ENCODE data around the gene GZF1.
"Not testable (repeated sequence)": the region's sequence is repeated elsewhere in the genome, so short reads cannot be mapped to it uniquely, and the experiment has no call there.

GZF1 gene

GRCh38 chr20:23347791-23348190 lies 14.2 kb upstream of the GZF1 start:
- no peak for DNase-seq

DNA sequence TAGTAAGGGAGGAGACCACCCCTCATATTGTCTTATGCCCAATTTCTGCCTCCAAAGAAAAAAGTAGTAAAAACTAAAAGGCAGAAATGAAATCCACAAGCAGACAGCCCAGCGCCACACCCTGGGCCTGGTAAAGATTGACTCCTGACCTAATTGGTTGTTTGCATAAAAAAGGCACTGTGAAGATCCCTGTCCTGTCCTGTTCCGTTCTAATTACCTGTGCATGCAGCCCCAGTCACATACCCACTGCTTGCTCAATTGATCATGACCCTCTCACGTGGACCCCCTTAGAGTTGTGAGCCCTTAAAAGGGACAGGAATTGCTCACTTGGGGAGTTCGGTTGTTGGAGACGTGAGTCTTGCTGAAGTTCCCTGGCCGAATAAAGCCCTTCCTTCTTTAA lies 13.5 kb upstream of the GZF1 start:
- DNase-seq, result not testable (repeated sequence)

DNA sequence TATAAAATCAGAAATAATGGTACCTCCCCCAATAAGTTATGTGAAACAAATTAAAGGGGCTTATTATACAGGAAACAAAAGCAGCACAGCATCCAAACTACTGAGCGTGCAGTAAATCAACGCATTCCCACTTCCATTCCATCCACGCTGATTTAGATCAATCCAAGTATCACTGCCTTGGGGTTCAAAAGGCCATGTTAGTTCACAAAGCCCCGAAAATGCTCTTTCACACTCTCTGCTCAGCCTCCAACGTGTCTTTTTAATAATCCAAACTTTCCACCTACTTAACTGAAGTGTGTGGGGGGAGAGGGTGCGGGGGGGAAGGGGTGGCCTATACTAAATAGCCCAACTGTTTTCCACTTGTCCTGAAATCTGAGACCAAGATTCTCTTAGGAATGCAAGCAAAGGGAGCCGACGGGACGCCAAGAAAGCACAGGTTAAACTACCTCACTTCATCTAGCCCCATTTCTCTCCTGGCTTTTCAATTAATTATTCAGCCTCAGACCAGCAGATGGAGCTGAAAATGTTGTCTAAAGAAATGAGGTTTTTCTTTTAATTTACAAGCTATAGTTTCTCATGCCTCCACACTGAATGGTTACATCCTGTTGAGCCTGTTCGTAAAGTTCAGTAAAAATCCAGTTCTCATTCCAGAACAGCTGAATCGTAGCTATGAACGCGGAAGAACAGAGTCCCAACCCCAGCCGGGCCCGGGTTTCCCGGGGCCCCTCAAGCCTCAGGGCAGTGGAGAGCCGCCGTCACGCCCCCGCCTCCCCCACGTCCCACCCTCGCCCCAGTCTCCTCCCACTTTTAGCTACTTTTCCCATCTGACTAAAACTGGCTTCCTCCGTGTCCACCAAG lies 12.4 kb upstream of the GZF1 start:
- DNase-seq, result peak; percentile 86

DNA sequence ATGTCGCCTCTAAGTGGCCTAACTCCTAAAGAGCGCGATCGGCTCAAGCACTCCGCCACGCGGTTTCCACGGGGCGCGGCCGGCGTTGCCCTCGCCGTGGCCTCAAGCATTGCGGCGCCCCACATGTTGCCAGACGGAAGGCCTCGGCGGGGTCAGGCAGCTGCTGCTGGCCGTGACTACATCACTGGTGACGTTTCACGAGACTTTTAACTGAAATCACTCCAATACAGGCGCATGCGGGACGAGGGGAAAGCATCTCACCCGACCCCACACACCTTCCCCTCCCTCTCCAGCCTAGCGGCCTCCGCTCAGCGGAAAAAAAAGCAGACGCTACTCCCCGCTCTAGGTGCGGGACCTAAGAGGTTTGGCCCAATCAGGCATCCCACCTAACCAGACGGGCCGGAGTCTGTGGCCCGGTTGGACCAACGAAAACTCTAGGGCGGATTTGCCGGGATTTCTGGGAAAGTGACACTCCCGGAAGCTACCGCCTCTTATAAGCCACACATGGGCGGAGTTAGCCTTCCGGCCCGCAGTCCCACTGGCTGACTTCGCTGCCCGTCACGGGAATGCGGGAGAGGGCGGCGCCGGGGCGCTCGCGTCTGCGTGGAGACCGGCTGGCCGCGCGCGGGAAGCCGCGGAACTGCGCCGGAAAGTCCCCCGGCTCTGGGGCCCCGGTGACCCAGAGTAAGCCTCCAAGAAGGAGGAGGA lies 11.6 kb upstream of the GZF1 start, which contains the start of gene NXT1:
Gene NXT1 (plus strand): TSS at position 596 of the 708 bp plus-strand sequence. CDS start 3,251 bp downstream, outside the sequence.
- peak; percentile 99 for DNase-seq

DNA sequence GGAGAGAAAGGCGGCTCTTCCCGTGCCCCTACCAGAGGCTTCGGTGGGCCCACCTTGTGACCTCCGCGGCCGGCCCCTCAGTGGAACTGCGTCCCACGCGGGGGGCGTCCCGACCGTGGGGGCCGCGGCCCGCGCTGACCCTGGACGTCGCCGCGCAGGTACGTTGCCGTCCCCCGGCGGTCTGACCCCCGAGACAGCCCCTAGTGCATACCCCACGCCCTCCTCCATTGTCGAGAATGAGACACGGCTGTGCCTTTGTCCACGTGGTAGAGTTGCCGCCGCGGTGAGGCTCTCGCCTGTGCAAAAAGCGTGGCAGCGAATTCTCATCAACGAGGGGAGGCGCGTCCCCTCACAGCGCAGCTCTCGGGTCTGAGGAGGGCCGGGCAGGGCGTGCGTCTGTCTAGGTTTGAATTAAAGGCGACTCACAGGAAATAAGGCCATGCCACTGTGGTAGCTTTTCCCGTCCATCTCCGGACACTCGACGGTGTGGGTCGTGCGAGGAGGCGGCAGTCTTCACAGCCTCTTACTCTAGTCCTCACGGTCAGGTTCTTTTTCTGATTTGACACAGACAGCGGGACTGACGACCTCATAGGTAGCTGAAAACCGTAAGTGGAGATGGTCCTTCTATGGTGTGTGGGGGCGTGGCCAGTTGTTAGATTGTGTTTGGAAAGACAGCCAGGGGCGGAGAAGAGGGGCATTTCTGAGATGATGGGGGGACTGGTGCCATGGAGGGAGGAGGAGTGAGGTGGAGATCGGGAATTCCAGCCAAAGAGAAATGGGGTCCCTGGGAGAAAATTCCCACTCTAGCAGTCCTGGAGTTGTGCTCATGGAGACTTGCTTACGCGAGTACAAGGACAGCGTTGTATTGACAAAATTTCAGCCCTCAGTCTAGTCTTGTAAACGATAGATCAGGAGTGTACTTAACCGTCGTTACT lies 10.8 kb upstream of the GZF1 start:
- peak; percentile 73 for DNase-seq

DNA sequence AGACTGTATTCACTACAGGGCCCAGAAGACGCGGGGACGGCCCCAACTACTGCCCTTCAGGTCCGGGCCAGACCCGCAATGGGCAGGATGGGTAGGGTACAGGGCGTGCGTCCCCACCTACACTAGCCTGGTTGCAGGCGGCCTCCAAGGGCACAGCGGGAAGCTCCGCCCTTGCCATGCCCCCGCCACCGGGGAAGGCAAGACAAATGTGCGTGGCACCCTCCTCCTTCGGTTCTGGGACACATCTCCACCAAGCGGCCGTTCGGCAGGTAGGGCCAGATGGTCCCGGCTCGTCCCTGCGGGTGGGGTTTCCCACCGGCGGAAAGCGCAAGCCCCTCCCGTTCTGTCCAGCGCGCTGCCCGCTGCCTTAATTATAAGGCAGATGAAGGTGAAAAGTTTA lies 5.8 kb upstream of the GZF1 start:
- DNase-seq, result no peak

GRCh38 chr20:23357767-23358562 lies 4.0 kb upstream of the GZF1 start:
- DNase-seq, result peak; percentile 100

- no peak for DNase-seq
Measured at GRCh38 chr20:23358563-23358906, 3.4 kb upstream of the GZF1 start.

DNA sequence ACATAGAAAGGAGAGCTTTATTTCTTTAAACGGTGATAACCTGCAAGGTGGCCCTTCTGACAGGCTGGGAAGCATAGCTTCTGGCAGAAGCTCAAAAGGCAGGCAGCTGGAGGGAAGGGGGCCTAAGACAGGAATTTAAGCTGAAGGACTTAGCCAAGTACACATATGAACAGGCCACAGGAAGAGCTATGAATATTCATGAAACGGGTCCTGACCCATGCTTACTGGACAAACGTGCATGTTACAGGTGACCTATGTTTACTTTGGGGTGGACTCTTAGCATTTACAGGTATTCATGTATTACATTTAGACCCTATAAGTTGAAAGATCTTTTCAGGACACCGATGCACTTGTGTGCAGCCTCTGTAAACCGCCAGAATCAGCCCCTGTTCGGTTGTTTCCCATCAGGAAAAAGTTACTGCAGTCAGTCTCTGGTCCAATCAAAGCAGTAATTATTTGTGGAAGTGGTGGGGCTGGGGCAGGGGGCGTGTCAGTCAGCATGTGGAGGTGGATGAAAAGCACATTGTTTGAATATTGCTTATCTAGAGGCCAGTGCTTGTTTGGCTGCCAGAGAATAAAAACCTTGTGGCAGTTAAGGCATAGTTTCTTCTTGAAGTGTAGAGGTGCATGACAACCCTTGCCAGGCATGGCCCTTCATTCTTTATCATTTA lies 2.9 kb upstream of the GZF1 start:
- DNase-seq, result no peak

DNA sequence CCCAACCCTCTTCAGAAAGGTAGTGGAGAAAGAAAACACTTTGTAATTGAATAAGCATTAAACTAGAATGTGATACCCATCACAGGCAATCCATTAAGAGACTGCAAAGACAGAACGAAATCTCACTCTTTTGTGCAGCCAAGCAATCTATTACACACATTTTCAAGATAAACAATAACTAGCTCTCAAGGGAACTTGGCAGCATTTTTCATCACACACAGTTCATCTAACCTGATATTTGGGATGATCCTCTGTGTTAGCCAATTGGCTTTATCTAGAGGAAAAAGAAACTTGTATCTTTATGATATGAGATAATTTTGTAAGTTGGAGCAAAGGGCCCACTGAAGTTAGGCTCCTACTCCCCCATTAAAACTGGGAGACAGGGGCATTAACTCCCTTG lies 1.5 kb upstream of the GZF1 start:
- DNase-seq, result no peak

GRCh38 chr20:23361119-23361475 lies 885 bp upstream of the GZF1 start:
- peak; percentile 57 for DNase-seq

GRCh38 chr20:23362392-23363256 lies 642 bp downstream of the GZF1 start:
- DNase-seq, result peak; percentile 62

DNA sequence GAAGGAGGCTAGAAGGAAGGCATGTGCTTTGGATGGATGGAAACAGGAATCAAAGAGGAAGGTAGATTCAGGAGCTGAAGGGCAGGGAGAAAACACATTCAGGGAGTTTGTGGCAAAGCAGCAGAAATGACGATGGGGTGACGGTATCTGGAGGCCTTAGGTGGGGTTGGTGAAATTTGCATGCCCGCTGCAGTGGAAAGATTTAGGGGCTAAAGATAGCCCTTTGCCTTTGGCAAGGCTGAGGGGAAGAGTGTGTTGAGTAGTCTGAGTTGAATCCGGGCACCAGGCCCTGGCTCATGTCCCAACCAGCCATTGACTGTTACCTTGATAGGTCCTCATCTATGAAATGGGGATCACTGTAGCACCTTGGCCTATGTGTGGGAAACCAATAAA lies 1.3 kb downstream of the GZF1 start:
- no peak for DNase-seq

GRCh38 chr20:23365390-23366165 lies 3.6 kb downstream of the GZF1 start:
- DNase-seq, result no peak

- no peak for DNase-seq
Measured at GRCh38 chr20:23366384-23366783, 4.4 kb downstream of the GZF1 start.

- no peak for DNase-seq
Measured at GRCh38 chr20:23367770-23368169, 5.8 kb downstream of the GZF1 start.

DNA sequence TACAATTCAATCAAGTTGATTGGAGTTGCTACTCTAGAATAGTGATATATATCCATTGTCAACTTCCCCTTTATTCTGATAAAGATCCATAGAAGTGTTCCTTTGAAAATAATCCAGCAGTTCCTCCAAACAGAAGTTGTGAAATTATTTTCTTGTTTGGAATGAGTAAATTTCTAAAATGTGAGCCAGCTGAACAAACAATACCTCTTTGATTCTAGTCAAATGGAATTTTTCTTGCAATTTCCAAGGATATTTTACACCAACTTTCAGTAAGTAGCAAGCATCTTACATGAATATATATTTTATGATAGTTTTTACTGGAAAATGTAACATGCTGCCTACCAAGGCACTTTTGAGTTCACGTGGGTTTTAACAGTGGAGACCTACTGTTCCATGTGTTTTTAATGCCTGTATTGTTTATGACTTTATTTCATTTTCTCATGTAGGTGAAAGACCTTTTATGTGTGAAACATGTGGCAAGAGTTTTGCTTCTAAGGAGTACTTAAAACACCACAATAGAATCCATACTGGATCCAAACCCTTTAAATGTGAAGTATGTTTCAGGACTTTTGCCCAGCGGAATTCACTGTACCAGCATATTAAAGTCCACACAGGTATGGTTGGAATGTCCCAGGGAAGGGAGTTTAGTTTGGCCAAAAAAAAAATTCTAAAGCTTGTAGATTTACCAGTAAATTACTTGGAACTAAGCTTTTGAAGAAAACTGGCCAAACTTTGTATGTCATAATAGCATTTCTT lies 6.5 kb downstream of the GZF1 start:
- DNase-seq, result no peak

GRCh38 chr20:23369072-23369823 lies 7.3 kb downstream of the GZF1 start:
- no peak for DNase-seq
